ENCODE results near the gene STAMBPL1.
A peak's percentile ranks its signal among the peaks of the same experiment; 100 is the strongest.

STAMBPL1 gene

GRCh38 chr10:88853155-88853881 lies 26.7 kb upstream of the STAMBPL1 start:
- TF ChIP-seq, protein P1, sequence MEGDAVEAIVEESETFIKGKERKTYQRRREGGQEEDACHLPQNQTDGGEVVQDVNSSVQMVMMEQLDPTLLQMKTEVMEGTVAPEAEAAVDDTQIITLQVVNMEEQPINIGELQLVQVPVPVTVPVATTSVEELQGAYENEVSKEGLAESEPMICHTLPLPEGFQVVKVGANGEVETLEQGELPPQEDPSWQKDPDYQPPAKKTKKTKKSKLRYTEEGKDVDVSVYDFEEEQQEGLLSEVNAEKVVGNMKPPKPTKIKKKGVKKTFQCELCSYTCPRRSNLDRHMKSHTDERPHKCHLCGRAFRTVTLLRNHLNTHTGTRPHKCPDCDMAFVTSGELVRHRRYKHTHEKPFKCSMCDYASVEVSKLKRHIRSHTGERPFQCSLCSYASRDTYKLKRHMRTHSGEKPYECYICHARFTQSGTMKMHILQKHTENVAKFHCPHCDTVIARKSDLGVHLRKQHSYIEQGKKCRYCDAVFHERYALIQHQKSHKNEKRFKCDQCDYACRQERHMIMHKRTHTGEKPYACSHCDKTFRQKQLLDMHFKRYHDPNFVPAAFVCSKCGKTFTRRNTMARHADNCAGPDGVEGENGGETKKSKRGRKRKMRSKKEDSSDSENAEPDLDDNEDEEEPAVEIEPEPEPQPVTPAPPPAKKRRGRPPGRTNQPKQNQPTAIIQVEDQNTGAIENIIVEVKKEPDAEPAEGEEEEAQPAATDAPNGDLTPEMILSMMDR (IDR thresholded peaks at IDR 0.05; ENCODE audit: control insufficient read depth, insufficient read depth, low read depth, low read length, missing control alignments), result no peak
- DNase-seq (ENCODE audit: low read depth), result no peak
- no peak overlapping the region for H3K4me3 ChIP-seq (ENCODE audit: control insufficient read depth, low read depth, low read length)

- H3K4me3 ChIP-seq (ENCODE audit: control insufficient read depth, low read depth, low read length), result no peak overlapping the region
- no peak for DNase-seq (ENCODE audit: low read depth)
- TF ChIP-seq, protein P1 (IDR thresholded peaks at IDR 0.05; ENCODE audit: control insufficient read depth, insufficient read depth, low read depth, low read length, missing control alignments), result no peak
These were observed 25.4 kb upstream of the STAMBPL1 start for GRCh38 chr10:88854684-88855083.

GRCh38 chr10:88857831-88858230 lies 22.2 kb upstream of the STAMBPL1 start:
- no peak overlapping the region for H3K4me3 ChIP-seq (ENCODE audit: control insufficient read depth, low read depth, low read length)
- TF ChIP-seq, protein P1 (IDR thresholded peaks at IDR 0.05; ENCODE audit: control insufficient read depth, insufficient read depth, low read depth, low read length, missing control alignments), result no peak
- no peak for DNase-seq (ENCODE audit: low read depth)

DNA sequence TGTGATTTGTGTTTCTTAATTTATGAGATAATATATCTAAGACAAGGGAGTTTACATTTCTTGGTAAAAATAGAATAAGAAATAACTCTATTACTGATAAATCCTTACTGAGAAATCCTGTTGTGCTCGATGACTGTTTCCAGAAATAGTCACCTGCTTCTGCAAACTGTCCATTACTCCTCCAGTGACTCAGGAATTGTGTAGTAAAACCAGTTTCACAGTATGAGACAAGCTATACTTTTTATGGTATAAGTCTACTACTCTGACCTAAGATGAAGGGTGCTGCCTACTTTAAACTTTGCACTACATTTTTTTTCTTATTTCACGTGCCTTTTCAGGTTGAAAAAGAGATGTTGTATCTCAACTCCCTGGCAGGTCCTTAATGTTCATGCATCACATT lies 21.6 kb upstream of the STAMBPL1 start:
- TF ChIP-seq, protein P1 (IDR thresholded peaks at IDR 0.05; ENCODE audit: control insufficient read depth, insufficient read depth, low read depth, low read length, missing control alignments), result no peak
- no peak overlapping the region for H3K4me3 ChIP-seq (ENCODE audit: control insufficient read depth, low read depth, low read length)
- no peak for DNase-seq (ENCODE audit: low read depth)

- H3K4me3 ChIP-seq (ENCODE audit: control insufficient read depth, low read depth, low read length), result no peak overlapping the region
- DNase-seq (ENCODE audit: low read depth), result no peak
- TF ChIP-seq, protein P1 (IDR thresholded peaks at IDR 0.05; ENCODE audit: control insufficient read depth, insufficient read depth, low read depth, low read length, missing control alignments), result no peak
These were observed 19.0 kb upstream of the STAMBPL1 start for GRCh38 chr10:88861036-88861435.

GRCh38 chr10:88865281-88865876 lies 14.7 kb upstream of the STAMBPL1 start:
- TF ChIP-seq, protein P1 (IDR thresholded peaks at IDR 0.05; ENCODE audit: control insufficient read depth, insufficient read depth, low read depth, low read length, missing control alignments), result peak; percentile 34
- DNase-seq (ENCODE audit: low read depth), result no peak
- H3K4me3 ChIP-seq (ENCODE audit: control insufficient read depth, low read depth, low read length), result no peak overlapping the region

All from AG09309 (cell line).